Left ventricle myocardium superior (tissue), 1 donor: ENCODE data around the gene HNMT. TPM values are rescaled to one million over a fixed set of nuclear protein-coding genes. Genes with fewer than 3 reads are reported as not detected.
A peak's percentile ranks its signal among the peaks of the same experiment; 100 is the strongest.
"Not testable (repeated sequence)": the region's sequence is repeated elsewhere in the genome, so short reads cannot be mapped to it uniquely, and the experiment has no call there.

Source experiments
- ATAC-seq: fragments of 200-7000 bp; cut with Tn5 transposase; one replicate; pipeline ENCODE4 v1.9.1; 2020; ENCODE audit warnings: mild to moderate bottlenecking, moderate library complexity
- DNase-seq: peaks from one replicate; pipeline ENCODE4 v3.0.0-alpha.2; 2020
- intact Hi-C: fragments of 100-400 bp; cut with micrococcal nuclease; formaldehyde crosslinking; loops from one replicate; pipeline ENCODE4 v1.11.0; 2022
- total RNA-seq: library from RNA; stranded (reverse); fragmentation: NEBNext Ultra II Directional; extraction: Animal tissue kit (Norgen Biotek cat#: 25700); gene quantifications from one replicate; pipeline ENCODE4 v1.2.1, GENCODE V29; 2021
- donor health status: DM: no; HTN: yes; CAD: no; lungs with severe emphysema.

The HNMT gene
- total RNA-seq, 1 donor from 2014 or later: 11.0 TPM

DNA sequence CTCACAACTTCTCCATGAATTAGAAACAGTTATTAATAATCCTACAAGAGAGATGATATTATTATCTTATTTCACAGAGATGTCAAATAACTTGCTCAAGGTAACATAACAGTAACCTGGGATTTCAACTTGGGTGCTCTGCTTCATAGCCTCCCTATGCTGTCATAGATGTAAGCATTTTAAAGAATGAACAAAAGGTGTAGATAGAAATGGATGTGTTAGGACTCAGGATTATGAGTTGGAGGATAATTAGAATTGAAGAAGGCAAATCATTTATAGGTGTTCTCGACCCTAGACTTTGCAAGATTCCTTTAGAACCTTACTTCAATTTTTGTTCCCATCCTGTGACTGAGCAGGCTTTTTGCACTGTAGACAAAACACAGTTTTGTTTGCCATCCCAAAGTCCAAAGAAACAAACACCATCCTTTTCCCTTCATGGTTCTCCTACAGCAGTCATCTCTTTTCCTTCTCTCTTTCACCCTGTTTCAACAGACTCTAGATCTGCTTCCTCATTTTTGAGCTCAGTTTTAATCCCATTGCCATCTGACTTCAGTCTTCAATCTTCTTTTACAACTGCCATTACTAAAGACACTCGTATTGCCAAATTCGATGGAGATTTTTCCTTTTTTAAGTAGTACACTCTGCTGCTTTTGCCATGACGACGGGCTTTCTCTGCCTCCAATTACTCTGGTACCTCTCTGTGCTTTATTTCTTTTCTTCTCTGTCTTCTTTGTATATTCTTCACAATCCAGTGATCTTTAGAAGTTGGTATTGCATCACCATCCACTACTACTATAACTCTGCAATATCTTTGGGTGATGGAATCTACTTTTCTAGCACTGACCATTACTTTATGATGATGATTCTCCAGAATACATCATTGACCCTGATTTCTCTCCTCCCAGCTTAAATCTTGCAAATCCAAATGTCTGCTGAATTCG is 4.5 kb downstream of the HNMT start:
- DNase-seq (no peak), ATAC-seq (peak; percentile 47)
- intact Hi-C loops: no loop called here

- intact Hi-C loops: no loop called here
- no peak for DNase-seq
- peak; percentile 89 for ATAC-seq
These were observed 5.1 kb downstream of the HNMT start for GRCh38 chr2:137969418-137969765.

DNA sequence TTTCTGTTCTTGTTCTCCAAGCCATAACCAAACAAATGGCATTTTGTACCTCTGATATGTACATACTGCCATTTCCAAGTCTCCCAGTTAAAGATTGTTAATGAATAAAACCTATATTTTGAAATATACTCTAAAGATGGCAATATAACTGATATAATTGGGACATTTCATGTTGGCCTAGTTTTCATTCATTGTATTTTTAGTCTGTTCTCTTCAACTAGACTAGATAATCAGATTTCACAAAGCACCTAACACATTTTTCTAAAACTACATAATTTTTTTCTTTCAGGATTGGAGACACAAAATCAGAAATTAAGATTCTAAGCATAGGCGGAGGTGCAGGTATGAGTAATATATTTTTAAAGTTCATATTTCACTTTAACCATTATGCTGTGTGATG is 5.6 kb downstream of the HNMT start:
- intact Hi-C loops: no loop called here
- ATAC-seq (no peak), DNase-seq (no peak)

DNA sequence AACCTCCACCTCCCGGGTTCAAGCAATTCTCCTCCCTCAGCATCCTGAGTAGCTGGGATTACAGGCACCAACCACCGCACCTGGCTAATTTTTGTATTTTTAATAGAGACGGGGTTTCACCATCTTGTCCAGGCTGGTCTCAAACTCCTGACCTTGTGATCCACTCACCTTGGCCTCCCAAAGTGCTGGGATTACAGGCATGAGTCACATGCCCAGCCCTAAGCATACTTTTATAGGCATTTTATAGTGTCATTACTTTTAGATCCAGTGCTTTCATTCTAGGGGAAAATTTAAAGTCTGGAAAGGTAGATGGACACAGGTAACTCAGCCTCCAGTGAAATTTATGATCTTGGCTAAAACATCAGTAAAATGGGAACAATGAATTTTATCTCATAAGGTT is 7.0 kb downstream of the HNMT start:
- DNase-seq, ATAC-seq, intact Hi-C loops: not testable (repeated sequence)

GRCh38 chr2:137973280-137973679 is 9.0 kb downstream of the HNMT start:
- DNase-seq: no peak
- intact Hi-C loops: no loop called here
- ATAC-seq: no peak

DNA sequence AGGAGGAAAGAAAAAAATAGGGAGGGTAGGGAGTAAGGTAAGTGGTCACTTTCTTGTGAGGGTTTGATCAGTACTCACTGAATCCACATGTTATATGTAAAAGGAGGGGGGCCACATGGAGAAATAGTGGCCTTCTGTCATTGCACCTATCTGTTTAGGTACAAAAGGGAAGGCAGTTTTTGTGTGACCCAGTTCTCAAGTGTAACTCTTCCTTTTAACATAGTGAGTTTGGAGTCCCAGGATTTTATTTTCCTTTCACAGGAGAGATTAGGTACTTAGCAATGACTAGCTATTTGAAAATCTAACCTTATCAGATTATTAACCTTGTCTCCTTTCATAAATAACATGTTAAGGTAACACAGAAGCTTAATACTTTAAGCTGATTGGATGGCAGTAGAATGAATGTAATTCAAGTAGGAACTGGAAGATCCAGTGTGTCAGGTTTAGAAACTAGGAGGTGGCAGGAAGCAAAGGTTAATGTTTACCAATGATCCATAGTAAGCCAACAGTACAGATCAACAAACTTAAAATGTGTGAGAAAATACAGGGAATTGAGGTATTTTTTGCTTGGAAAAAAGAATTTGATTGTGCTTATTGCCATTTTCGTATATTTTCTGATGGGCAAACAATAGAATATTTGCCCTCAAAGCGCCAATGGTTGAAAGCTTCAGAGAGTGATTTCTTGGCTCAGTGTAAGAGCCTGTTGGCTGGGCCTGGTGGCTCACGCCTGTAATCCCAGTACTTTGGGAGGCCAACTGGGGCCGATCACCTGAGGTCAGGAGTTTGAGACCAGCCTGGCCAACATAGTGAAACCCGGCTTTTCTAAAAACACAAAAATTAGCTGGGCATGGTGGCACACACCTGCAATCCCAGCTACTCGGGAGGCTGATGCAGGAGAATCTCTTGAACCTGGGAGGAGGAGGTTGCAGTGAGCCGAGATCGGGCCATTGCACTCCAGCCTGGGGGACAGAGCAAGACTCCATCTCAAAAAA is 11.3 kb downstream of the HNMT start:
- DNase-seq: no peak
- intact Hi-C loops: no loop called here
- ATAC-seq: no peak

- intact Hi-C loops: no loop called here
- DNase-seq (no peak), ATAC-seq (no peak)
These were observed 12.0 kb downstream of the HNMT start for GRCh38 chr2:137976274-137976673.

- intact Hi-C loops: no loop called here
- ATAC-seq (no peak), DNase-seq (no peak)
These were observed 13.5 kb downstream of the HNMT start for GRCh38 chr2:137977790-137978189.

GRCh38 chr2:137980459-137980858 is 16.2 kb downstream of the HNMT start:
- DNase-seq (no peak), ATAC-seq (no peak)
- intact Hi-C loops: no loop called here

DNA sequence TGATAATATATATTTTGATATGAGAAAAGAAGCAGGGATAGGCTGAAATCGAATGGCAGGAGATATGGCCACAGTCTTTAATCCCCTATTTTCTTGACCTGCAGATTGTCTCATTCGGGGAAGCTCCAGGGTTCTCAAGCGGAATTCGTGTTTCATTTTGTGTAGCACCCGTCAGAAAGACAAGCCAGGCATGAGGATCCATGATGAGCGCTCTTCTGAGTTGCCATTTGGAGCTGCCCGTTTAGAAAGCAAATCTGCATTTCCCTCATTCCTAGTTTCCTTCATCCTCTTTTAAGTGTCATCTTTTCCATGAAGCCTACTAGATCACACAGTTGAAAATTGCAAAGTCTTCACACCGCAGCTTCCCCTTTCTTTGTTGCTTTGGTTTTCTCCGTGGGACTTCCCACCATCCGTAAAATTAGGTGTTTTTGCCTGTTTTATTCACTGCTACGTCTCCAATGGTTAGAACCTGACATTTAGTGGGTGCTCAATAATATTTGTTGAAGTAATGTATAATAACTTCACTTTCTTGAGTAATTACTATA is 16.9 kb downstream of the HNMT start:
- no peak for ATAC-seq
- intact Hi-C loops: no loop called here

GRCh38 chr2:137983581-137983980 is 19.3 kb downstream of the HNMT start:
- no peak for DNase-seq
- no peak for ATAC-seq
- intact Hi-C loops: no loop called here

More for the DNA sequence above, 16.9 kb downstream of the HNMT start:
- no peak for DNase-seq

DNA sequence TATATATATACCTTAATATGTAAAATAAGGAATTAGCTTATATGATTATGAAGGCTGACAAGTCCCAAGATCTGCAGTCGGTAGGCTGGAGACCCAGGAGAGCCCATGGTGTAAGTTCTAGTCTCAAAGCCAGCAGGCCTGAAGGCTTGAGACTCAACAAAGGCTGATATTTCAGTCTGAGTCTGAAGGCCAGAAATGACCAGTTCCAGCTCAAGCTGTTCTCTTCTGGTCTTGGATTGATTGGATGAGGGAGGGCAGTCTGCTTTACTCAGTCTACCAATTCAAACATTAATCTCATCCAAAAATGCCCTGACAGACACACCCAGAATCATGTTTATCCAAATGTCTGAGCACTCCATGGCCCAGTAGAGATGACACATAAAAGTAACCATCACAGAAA is 22.0 kb downstream of the HNMT start:
- no peak for ATAC-seq
- intact Hi-C loops: no loop called here
- DNase-seq: no peak

GRCh38 chr2:137987011-137987410 is 22.7 kb downstream of the HNMT start:
- no peak for ATAC-seq
- intact Hi-C loops: no loop called here
- DNase-seq: no peak

DNA sequence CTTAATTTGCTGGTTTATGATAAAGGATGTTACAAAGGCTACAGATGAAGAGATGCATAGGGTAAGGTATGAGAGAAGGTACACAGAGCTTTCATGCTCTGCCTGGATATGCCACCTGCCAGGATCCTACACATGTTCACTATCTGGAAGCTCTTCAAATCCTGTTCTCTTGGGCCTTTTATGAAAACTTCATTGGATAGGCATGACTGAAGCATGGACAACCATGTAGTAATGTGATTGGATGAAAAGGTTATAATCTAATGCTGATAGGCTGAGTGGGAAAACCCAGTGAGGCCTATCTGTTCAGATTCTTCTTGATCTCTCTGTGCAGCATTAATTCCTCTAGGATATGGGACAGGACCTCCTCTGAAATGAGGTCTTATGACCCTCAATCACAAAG is 26.8 kb downstream of the HNMT start:
- DNase-seq (no peak), ATAC-seq (no peak)
- intact Hi-C loops: no loop called here

- DNase-seq (no peak), ATAC-seq (no peak)
- intact Hi-C loops: no loop called here
These were observed 27.9 kb downstream of the HNMT start for GRCh38 chr2:137992039-137992646.

DNA sequence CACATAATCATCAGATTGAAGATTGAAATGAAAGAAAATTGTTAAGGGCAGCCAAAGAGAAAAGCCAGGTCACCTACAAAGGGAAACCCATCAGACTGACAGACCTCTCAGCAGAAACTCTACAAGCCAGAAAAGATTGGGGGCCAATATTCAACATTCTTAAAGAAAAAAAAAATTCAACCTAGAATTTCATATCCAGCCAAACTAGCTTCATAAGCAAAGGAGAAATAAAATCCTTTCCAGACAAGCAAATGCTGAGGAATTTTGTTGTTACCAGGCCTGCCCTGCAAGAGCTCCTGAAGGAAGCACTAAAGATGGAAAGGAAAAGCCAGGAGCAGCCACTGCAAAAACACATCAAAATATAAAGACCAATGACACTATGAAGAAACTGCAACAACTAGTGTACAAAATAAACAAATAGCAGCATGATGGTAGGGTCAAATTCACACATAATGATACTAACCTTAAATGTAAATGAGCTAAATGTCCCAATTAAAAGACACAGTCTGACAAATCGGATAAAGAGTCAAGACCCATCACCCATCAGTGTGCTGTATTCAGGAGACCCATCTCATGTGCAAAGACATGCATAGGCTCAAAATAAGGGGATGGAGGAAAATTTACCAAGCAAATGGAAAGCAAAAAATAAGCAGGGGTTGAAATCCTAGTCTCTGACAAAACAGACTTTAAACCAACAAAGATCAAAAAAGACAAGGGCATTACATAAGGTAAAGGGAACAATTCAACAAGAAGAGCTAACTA is 29.6 kb downstream of the HNMT start:
- ATAC-seq, intact Hi-C loops, DNase-seq: not testable (repeated sequence)

DNA sequence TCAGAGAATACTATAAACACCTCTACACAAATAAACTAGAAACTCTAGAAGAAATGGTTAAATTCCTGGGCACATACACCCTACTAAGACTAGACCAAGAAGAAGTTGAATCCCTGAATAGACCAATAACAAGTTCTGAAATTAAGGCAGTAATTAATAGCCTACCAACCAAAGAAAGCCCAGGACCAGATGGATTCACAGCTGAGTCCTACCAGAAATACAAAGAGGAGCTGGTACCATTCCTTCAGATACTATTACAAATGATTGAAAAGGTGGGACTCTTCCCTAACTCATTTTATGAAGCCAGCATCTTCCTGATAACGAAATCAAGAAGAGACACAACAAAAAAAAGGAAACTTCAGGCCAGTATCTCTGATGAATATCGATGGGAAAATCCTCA is 31.1 kb downstream of the HNMT start:
- ATAC-seq: not testable (repeated sequence)

DNA sequence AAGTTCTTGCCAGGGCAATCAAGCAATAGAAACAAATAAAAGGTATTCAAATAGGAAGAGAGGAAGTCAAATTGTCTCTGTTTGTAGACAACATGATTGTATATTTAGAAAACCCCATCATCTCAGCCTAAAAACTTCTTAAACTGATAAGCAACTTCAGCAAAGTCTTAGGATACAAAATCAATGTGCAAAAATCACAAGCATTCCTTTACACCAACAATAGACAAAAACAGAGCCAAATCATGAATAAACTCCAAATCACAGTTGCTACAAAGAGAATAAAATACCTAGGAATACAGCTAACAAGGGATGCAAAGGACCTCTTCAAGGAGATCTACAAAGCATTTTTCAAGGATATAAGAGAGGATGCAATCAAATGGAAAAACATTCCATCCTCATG is 31.9 kb downstream of the HNMT start:
- intact Hi-C loops, ATAC-seq, DNase-seq: not testable (repeated sequence)

More for the DNA sequence above, 31.1 kb downstream of the HNMT start:
- DNase-seq, intact Hi-C loops: not testable (repeated sequence)
